NB4 (cell line): ENCODE data around the gene ANKRD37.

Experiments used
- MAX ChIP-seq: IDR thresholded peaks from 2 replicates; pipeline ENCODE4 v1.6.1; 2011; ENCODE audit warnings: low read depth, low read length
- POLR2A ChIP-seq: IDR thresholded peaks from 2 replicates; pipeline ENCODE4 v1.6.1; 2011; ENCODE audit warnings: mild to moderate bottlenecking; ENCODE audit not compliant: insufficient read length; ENCODE audit errors: extremely low read depth
- TF ChIP-seq, protein P1 (sequence below): IDR thresholded peaks from one replicate; pipeline ENCODE4 v1.5.1; 2012; ENCODE audit warnings: low read depth, low read length

- TF ChIP-seq, protein P1, sequence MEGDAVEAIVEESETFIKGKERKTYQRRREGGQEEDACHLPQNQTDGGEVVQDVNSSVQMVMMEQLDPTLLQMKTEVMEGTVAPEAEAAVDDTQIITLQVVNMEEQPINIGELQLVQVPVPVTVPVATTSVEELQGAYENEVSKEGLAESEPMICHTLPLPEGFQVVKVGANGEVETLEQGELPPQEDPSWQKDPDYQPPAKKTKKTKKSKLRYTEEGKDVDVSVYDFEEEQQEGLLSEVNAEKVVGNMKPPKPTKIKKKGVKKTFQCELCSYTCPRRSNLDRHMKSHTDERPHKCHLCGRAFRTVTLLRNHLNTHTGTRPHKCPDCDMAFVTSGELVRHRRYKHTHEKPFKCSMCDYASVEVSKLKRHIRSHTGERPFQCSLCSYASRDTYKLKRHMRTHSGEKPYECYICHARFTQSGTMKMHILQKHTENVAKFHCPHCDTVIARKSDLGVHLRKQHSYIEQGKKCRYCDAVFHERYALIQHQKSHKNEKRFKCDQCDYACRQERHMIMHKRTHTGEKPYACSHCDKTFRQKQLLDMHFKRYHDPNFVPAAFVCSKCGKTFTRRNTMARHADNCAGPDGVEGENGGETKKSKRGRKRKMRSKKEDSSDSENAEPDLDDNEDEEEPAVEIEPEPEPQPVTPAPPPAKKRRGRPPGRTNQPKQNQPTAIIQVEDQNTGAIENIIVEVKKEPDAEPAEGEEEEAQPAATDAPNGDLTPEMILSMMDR = no peak
- TF ChIP-seq POLR2A = no peak
- no peak for TF ChIP-seq MAX
Observed at GRCh38 chr4:185370268-185370949, 26.2 kb upstream of the ANKRD37 start.
